AG04450 (cell line): ENCODE measurements around the gene CDC42EP5. TPM values are rescaled to one million over a fixed set of nuclear protein-coding genes. Genes with fewer than 3 reads are reported as not detected.

ENCODE experiments used
- CTCF ChIA-PET: fragments of 300-600, 350-600 bp; formaldehyde crosslinking; extraction: SDS; loops from one replicate; lab custom pipeline; 2022; ENCODE audit warnings: antibody characterized with exemption, inconsistent platforms; lab: Charles Lee
- POLR2A ChIA-PET: fragments of 350-600 bp; formaldehyde crosslinking; extraction: SDS; loops from one replicate; lab custom pipeline; 2021; ENCODE audit warnings: antibody characterized with exemption, inconsistent platforms; lab: Yijun Ruan, JAX
- DNase-seq: peaks from one replicate; pipeline ENCODE4 v3.0.0-alpha.2; 2011; ENCODE audit warnings: low read depth, low spot score
- H3K27ac ChIP-seq: one replicate; pipeline ENCODE4 v1.5.1; 2012; ENCODE audit warnings: low read depth, low read length, control low read depth
- H3K27me3 ChIP-seq: one replicate; pipeline ENCODE4 v1.6.0; 2012; ENCODE audit warnings: low read length; ENCODE audit not compliant: control insufficient read depth, insufficient read depth
- H3K4me3 ChIP-seq: 2 replicates; pipeline ENCODE4 v1.5.1; 2011; ENCODE audit warnings: mild to moderate bottlenecking, low read depth, low read length, control low read depth
- H3K9me3 ChIP-seq: 2 replicates; pipeline ENCODE4 v1.5.1; 2012; ENCODE audit warnings: low read length; ENCODE audit not compliant: control insufficient read depth, insufficient read depth
- polyA plus RNA-seq: library from polyadenylated mRNA; depleted of rRNA; stranded (reverse); fragments of >200 nt; gene quantifications from 2 replicates; pipeline ENCODE4 v1.2.3, GENCODE V29; 2011
- TF ChIP-seq, protein P1 (sequence below): IDR thresholded peaks from 2 replicates; pipeline ENCODE4 v1.5.1; 2011; ENCODE audit warnings: low read depth, low read length, control low read depth, inconsistent platforms

Gene CDC42EP5
- polyA plus RNA-seq, 1 experiment, result 12.3 TPM

DNA sequence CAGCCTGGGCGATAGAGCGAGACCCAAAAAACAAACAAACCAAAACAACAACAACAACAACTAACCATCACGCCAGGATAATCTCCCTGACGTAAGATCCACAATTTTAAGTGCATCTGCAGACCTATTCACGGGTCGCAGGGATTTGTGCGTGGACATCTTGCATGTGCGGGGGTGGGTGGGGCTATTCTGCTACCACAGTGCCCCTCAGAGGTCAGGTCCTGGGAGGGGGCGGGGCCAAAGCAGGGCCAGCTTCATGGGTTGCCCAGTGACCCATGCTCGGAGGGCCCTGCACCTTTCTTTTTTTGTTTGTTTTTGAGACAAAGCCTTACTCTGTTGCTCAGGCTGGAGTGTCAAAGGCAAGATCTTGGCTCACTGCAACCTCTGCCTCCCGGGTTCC is 2.6 kb upstream of the CDC42EP5 start:
- ChIA-PET POLR2A (no interaction called here), CTCF (no interaction called here)
- TF ChIP-seq, protein P1, sequence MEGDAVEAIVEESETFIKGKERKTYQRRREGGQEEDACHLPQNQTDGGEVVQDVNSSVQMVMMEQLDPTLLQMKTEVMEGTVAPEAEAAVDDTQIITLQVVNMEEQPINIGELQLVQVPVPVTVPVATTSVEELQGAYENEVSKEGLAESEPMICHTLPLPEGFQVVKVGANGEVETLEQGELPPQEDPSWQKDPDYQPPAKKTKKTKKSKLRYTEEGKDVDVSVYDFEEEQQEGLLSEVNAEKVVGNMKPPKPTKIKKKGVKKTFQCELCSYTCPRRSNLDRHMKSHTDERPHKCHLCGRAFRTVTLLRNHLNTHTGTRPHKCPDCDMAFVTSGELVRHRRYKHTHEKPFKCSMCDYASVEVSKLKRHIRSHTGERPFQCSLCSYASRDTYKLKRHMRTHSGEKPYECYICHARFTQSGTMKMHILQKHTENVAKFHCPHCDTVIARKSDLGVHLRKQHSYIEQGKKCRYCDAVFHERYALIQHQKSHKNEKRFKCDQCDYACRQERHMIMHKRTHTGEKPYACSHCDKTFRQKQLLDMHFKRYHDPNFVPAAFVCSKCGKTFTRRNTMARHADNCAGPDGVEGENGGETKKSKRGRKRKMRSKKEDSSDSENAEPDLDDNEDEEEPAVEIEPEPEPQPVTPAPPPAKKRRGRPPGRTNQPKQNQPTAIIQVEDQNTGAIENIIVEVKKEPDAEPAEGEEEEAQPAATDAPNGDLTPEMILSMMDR, result no peak
- H3K9me3 ChIP-seq, result no peaks in the 10 kb centered on the region
- no peak overlapping the region for H3K27ac ChIP-seq
- no peak for DNase-seq
- H3K4me3 ChIP-seq, result no peak overlapping the region
- H3K27me3 ChIP-seq, result no peaks in the 10 kb centered on the region

DNA sequence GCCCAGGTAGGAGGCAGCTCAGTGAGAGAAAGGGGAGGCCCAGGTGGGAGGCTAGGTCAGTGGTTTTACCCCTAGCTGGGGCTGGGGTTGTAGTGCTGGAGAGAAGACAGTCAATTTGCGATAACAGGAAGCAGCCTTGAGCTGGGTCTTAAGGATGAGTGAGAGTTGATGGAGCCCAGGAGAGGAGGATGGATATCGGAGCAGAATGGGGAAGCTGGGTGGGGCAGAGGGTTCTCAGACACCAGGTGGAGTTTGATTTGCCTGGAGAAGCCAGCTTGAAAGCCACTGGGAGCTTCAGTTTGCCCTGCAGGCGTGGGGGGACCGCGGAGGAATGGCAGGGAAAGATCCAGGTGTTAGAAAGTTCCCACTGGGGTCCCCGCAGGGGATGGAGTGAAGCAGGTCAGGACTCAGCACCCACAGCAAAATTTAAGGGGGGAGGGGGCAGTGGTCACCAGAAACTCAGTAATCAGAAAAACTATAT is 836 bp upstream of the CDC42EP5 start:
- CTCF ChIA-PET, result no interaction called here
- POLR2A ChIA-PET, result interaction anchor here (0.9 to 1.4 kb wide), 3 partner anchors 10 to 644 kb away, joined by 3 to 19 read pairs (median 10); partner anchors contain the start of genes LENG8, LENG9 and PPP1R12C
- peak overlapping the region; percentile 70 for H3K4me3 ChIP-seq
- H3K27ac ChIP-seq, result peak overlapping the region; percentile 82
- no peaks in the 10 kb centered on the region for H3K27me3 ChIP-seq
- TF ChIP-seq, protein P1, result no peak
- DNase-seq, result no peak
- no peaks in the 10 kb centered on the region for H3K9me3 ChIP-seq

DNA sequence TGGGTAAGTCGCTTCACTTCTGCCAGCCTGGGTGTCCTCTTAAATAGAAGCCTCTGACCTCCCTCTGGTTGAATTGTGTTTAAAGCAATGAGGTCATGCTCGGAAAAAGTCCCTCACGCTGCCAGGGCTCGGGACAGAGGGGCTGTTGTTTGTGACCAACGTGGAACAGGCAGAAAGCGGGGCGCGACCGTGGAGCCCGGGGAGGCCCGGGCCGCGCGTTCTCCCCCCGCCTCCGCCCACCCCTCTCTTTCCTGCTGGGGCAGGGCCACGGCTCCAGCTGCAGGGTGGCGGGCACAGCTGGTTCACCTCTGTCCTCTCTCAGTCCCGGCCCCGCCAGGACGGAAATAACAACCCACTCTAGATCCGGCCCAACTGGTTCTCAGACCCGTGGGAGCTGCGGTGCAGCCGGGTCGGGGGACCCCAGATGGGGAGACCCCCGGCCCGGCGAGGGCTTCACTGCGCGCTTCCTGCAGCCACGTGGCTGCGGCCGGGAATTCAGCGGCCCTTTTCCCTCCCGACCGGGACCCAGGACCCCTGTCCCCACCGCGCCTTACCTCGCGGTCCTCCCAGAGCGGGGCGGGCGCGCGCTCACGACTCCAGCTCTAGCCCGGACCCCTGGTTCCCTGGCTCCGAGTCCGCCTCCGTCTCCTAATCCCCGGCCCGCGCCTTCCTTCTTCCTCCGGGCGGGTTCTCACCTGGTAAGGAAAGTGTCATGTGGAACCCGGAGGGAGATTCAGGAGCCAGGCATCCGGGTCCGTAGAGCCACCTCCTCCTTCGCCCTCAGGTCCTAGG is 1.9 kb downstream of the CDC42EP5 start:
- no peaks in the 10 kb centered on the region for H3K27me3 ChIP-seq
- ChIA-PET CTCF (interaction anchor here (1.9 kb wide), 1 partner anchor 10 kb away, joined by 7 read pairs; no protein-coding TSS in a partner anchor), POLR2A (no interaction called here)
- no peaks in the 10 kb centered on the region; the same call in 1 of the 2 replicates for H3K9me3 ChIP-seq
- peak overlapping the region; percentile 58 for H3K4me3 ChIP-seq
- TF ChIP-seq, protein P1, result no peak
- no peak overlapping the region for H3K27ac ChIP-seq
- DNase-seq, result no peak

DNA sequence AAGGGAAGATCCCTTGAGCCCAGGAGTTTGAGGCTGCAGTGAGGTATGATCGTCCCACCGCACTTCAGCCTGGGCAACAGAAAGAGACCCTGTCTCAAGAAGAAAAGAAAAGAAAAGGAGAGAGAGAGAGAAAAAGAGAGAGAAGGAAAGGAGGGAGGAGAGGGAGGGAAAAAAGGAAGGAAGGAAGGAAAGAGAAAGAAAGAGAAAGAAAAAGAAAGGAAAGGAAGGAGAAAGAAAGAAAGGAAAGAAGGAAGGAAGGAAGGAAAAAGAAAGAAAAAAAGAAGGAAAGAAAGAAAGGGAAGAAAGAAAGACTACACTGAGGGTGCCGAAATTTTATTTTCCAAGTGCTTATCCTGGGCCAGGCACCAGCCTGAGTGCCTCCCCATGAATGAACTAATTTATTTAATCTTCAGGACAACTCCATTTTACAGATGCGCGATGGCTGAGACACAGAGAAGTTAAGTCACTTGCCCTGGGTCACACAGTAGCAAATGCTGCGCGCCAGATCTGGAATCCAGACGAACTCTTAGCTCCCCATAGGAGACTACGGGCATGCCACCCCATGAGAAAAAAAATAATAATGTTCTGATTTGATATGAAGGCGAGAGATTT is 2.7 kb downstream of the CDC42EP5 start:
- no peak for DNase-seq
- TF ChIP-seq, protein P1, result no peak
- Histone ChIP-seq H3K27ac (no peak overlapping the region), H3K4me3 (no peak overlapping the region; the same call in 1 of the 2 replicates), H3K27me3 (no peaks in the 10 kb centered on the region), H3K9me3 (peaks cover 2% of the 10 kb centered on the region; the same call in 1 of the 2 replicates)
- ChIA-PET POLR2A (interaction anchor here (0.8 kb wide), 1 partner anchor 697 kb away, joined by 4 read pairs; no protein-coding TSS in a partner anchor), CTCF (interaction anchor here (1.9 to 2.7 kb wide), 2 partner anchors 9 to 11 kb away, joined by 7 to 10 read pairs; no protein-coding TSS in a partner anchor)
